ENCODE measurements around the gene EPHA4.

- TF ChIP-seq CTCF (conservative IDR thresholded peaks at IDR 0.05; ENCODE audit: low read depth, low read length), result no peak
- TF ChIP-seq EZH2 (IDR thresholded peaks at IDR 0.05; ENCODE audit: low read length, unreplicated experiment), result no peak
Measured at GRCh38 chr2:221388891-221389290, 183.2 kb downstream of the EPHA4 start.
